ENCODE results near the gene SLC26A8.
A peak's percentile ranks its signal among the peaks of the same experiment; 100 is the strongest.

Gene SLC26A8

GRCh38 chr6:35973670-35974222 lies 50.7 kb downstream of the SLC26A8 start:
- no peak overlapping the region for H3K4me3 ChIP-seq (ENCODE audit: low read depth, low read length)
- no peak for DNase-seq (ENCODE audit: low read depth)
- in situ Hi-C loops (cut with HindIII; ENCODE audit: low sequenced_read_pairs): no loop called here
- no peak for TF ChIP-seq CTCF (IDR thresholded peaks at IDR 0.05; ENCODE audit: low read depth, low read length, missing control alignments)

GRCh38 chr6:35972471-35973367 lies 51.7 kb downstream of the SLC26A8 start:
- DNase-seq (ENCODE audit: low read depth): peak; percentile 9
- no peak overlapping the region for H3K4me3 ChIP-seq (ENCODE audit: low read depth, low read length)
- in situ Hi-C loops (cut with HindIII; ENCODE audit: low sequenced_read_pairs): no loop called here
- peak; percentile 11 for TF ChIP-seq CTCF (IDR thresholded peaks at IDR 0.05; ENCODE audit: low read depth, low read length, missing control alignments)

GRCh38 chr6:35970181-35970580 lies 54.3 kb downstream of the SLC26A8 start:
- in situ Hi-C loops (cut with HindIII; ENCODE audit: low sequenced_read_pairs): no loop called here
- no peak for TF ChIP-seq CTCF (IDR thresholded peaks at IDR 0.05; ENCODE audit: low read depth, low read length, missing control alignments)
- H3K4me3 ChIP-seq (ENCODE audit: low read depth, low read length): no peak overlapping the region
- no peak for DNase-seq (ENCODE audit: low read depth)

- no peak for DNase-seq (ENCODE audit: low read depth)
- in situ Hi-C loops (cut with HindIII; ENCODE audit: low sequenced_read_pairs): no loop called here
- no peak for TF ChIP-seq CTCF (IDR thresholded peaks at IDR 0.05; ENCODE audit: low read depth, low read length, missing control alignments)
- no peak overlapping the region for H3K4me3 ChIP-seq (ENCODE audit: low read depth, low read length)
Measured at GRCh38 chr6:35969646-35970045, 54.8 kb downstream of the SLC26A8 start.

GRCh38 chr6:35968821-35969220 lies 55.6 kb downstream of the SLC26A8 start:
- in situ Hi-C loops (cut with HindIII; ENCODE audit: low sequenced_read_pairs): no loop called here
- DNase-seq (ENCODE audit: low read depth): no peak
- TF ChIP-seq CTCF (IDR thresholded peaks at IDR 0.05; ENCODE audit: low read depth, low read length, missing control alignments): no peak
- no peak overlapping the region for H3K4me3 ChIP-seq (ENCODE audit: low read depth, low read length)

- TF ChIP-seq CTCF (IDR thresholded peaks at IDR 0.05; ENCODE audit: low read depth, low read length, missing control alignments): no peak
- no peak for DNase-seq (ENCODE audit: low read depth)
- in situ Hi-C loops (cut with HindIII; ENCODE audit: low sequenced_read_pairs): no loop called here
- no peak overlapping the region for H3K4me3 ChIP-seq (ENCODE audit: low read depth, low read length)
Measured at GRCh38 chr6:35967076-35967774, 57.2 kb downstream of the SLC26A8 start.

All from astrocyte of the cerebellum (primary cell).